Body of pancreas (tissue), 4 donors: Measurements from ENCODE around the gene NECTIN4.

Experiments used
- CTCF ChIP-seq, 7 experiments: fragments of 450-650 bp in 4 of 7; fragments of 200-600 bp in 3 of 7; sonication (generic) in 3 of 7; IDR thresholded peaks; one replicate each; pipeline ENCODE4 v1.5.1; 2016 to 2019; ENCODE audit warnings: antibody characterized with exemption in 7 of 7
- POLR2A ChIP-seq, 3 donors: fragments of 450-650 bp; IDR thresholded peaks; one replicate each; pipeline ENCODE4 v1.6.1; 2016; ENCODE audit warnings: antibody characterized with exemption in 3 of 3, mild to moderate bottlenecking in 2 of 3

DNA sequence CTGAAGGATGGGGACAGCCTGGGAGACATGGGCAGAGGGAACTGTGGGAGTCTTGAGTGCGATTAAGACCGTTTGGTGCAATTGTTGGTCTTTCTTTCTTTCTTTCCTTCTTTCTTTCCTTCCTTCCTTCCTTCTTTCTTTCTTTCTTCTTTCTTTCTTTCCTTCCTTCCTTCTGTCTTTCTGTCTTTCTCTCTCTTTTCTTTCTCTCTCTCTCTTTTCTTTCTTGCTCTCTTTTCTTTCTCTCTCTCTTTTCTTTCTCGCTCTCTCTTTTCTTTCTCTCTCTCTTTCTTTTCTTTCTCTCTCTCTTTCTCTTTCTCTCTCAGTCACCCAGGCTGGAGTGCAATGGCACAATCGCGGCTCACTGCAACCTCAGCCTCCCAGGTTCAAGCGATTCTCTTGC is 5.9 kb upstream of the NECTIN4 start:
- TF ChIP-seq CTCF (IDR thresholded peaks at IDR 0.05): no peak
- TF ChIP-seq POLR2A (IDR thresholded peaks at IDR 0.05): no peak
